ENCODE results near the gene KCNC2. TPM values are rescaled to one million over a fixed set of nuclear protein-coding genes. Genes with fewer than 3 reads are reported as not detected.

The KCNC2 gene
- total RNA-seq, 1 experiment from 2014 or later: not detected

DNA sequence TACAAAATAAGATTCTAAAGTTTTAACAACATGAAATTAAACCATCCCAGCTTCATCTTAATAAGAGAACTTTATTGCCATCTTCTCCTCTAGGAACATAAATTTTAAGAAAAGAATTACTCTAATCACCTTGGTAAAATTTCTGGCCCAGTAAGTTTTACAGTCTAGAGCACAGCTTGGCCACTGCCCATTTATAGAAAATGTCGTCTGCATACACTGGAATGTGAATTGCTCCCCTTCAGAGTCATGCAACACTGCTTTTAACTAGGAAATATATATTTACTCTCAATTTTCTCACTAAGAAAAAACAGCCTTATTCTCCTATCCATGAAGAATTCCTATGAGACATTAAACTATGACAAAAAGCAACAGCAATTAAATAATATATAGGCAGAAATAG, 48.2 kb downstream of the KCNC2 start:
- BruUV-seq (replicated peaks): no TSS peak
- DNase-seq (ENCODE audit: low read depth, low spot score): no peak
- Histone ChIP-seq H3K4me3 (ENCODE audit: low read depth in 2 of 2, low read length in 2 of 2) (no peak overlapping the region), H3K27ac (ENCODE audit: low read length) (no peak overlapping the region), H3K9me3 (ENCODE audit: control insufficient read depth, insufficient read depth, low read depth, low read length) (no peaks in the 10 kb centered on the region), H3K4me1 (ENCODE audit: control insufficient read depth, insufficient read depth, low read length) (no peaks in the 10 kb centered on the region), H3K27me3 (ENCODE audit: control insufficient read depth, insufficient read depth, low read length) (no peaks in the 10 kb centered on the region), H3K36me3 (ENCODE audit: control insufficient read depth, insufficient read depth, low read length) (no peaks in the 10 kb centered on the region)
- TF ChIP-seq, protein P1, sequence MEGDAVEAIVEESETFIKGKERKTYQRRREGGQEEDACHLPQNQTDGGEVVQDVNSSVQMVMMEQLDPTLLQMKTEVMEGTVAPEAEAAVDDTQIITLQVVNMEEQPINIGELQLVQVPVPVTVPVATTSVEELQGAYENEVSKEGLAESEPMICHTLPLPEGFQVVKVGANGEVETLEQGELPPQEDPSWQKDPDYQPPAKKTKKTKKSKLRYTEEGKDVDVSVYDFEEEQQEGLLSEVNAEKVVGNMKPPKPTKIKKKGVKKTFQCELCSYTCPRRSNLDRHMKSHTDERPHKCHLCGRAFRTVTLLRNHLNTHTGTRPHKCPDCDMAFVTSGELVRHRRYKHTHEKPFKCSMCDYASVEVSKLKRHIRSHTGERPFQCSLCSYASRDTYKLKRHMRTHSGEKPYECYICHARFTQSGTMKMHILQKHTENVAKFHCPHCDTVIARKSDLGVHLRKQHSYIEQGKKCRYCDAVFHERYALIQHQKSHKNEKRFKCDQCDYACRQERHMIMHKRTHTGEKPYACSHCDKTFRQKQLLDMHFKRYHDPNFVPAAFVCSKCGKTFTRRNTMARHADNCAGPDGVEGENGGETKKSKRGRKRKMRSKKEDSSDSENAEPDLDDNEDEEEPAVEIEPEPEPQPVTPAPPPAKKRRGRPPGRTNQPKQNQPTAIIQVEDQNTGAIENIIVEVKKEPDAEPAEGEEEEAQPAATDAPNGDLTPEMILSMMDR (IDR thresholded peaks at IDR 0.05): no peak
- TF ChIP-seq SIN3A (IDR thresholded peaks at IDR 0.05; ENCODE audit: borderline replicate concordance, insufficient read depth, low read depth, low read length): no peak
- in situ Hi-C loops (cut with HindIII; ENCODE audit: low pct_unique_long_range_greater_than_20kb, low sequenced_read_pairs): no loop called here
- ChIA-PET CTCF (no interaction called here), POLR2A (no interaction called here)
- no peak for ATAC-seq
- intact Hi-C loops (cut with micrococcal nuclease; ENCODE audit: unreplicated experiment): no loop called here

DNA sequence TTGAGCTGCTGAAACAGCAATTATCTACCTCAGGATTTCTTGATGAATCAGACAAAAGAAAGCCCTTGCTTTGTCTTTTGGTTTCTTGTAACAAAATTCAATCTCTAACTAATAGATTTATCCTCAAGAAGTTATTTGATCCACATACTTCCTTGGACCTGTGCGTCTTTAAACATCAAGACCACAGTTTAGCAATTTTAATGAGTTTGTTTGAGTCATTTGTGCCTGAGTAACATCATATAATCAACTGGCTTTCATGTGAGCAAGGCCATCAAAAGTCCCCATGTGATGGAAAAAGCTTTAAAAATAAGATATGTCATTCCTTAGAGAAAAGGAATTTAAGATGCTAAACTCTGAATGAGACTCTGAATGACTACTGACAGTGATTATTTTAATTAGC, 52.3 kb downstream of the KCNC2 start:
- intact Hi-C loops (cut with micrococcal nuclease; ENCODE audit: unreplicated experiment): no loop called here
- Histone ChIP-seq H3K27me3 (ENCODE audit: control insufficient read depth, insufficient read depth, low read length) (no peaks in the 10 kb centered on the region), H3K9me3 (ENCODE audit: control insufficient read depth, insufficient read depth, low read depth, low read length) (no peaks in the 10 kb centered on the region), H3K36me3 (ENCODE audit: control insufficient read depth, insufficient read depth, low read length) (no peaks in the 10 kb centered on the region), H3K27ac (ENCODE audit: low read length) (no peak overlapping the region), H3K4me3 (ENCODE audit: low read depth in 2 of 2, low read length in 2 of 2) (no peak overlapping the region), H3K4me1 (ENCODE audit: control insufficient read depth, insufficient read depth, low read length) (no peaks in the 10 kb centered on the region)
- in situ Hi-C loops (cut with HindIII; ENCODE audit: low pct_unique_long_range_greater_than_20kb, low sequenced_read_pairs): no loop called here
- ChIA-PET POLR2A (no interaction called here), CTCF (no interaction called here)
- DNase-seq (ENCODE audit: low read depth, low spot score) (no peak), ATAC-seq (no peak)
- TF ChIP-seq SIN3A (IDR thresholded peaks at IDR 0.05; ENCODE audit: borderline replicate concordance, insufficient read depth, low read depth, low read length): no peak
- TF ChIP-seq, protein P2, sequence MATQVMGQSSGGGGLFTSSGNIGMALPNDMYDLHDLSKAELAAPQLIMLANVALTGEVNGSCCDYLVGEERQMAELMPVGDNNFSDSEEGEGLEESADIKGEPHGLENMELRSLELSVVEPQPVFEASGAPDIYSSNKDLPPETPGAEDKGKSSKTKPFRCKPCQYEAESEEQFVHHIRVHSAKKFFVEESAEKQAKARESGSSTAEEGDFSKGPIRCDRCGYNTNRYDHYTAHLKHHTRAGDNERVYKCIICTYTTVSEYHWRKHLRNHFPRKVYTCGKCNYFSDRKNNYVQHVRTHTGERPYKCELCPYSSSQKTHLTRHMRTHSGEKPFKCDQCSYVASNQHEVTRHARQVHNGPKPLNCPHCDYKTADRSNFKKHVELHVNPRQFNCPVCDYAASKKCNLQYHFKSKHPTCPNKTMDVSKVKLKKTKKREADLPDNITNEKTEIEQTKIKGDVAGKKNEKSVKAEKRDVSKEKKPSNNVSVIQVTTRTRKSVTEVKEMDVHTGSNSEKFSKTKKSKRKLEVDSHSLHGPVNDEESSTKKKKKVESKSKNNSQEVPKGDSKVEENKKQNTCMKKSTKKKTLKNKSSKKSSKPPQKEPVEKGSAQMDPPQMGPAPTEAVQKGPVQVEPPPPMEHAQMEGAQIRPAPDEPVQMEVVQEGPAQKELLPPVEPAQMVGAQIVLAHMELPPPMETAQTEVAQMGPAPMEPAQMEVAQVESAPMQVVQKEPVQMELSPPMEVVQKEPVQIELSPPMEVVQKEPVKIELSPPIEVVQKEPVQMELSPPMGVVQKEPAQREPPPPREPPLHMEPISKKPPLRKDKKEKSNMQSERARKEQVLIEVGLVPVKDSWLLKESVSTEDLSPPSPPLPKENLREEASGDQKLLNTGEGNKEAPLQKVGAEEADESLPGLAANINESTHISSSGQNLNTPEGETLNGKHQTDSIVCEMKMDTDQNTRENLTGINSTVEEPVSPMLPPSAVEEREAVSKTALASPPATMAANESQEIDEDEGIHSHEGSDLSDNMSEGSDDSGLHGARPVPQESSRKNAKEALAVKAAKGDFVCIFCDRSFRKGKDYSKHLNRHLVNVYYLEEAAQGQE (IDR thresholded peaks at IDR 0.05; ENCODE audit: insufficient read depth in 1 of 2, low read depth in 2 of 2, low read length in 1 of 2): no peak
- no peak for TF ChIP-seq TCF7L2 (IDR thresholded peaks at IDR 0.05; ENCODE audit: low read depth, low read length)
- no peak for TF ChIP-seq POLR2AphosphoS5 (IDR thresholded peaks at IDR 0.05; ENCODE audit: low read depth, low read length)
- TF ChIP-seq, protein P1 (IDR thresholded peaks at IDR 0.05): no peak
- BruUV-seq (replicated peaks): no TSS peak

DNA sequence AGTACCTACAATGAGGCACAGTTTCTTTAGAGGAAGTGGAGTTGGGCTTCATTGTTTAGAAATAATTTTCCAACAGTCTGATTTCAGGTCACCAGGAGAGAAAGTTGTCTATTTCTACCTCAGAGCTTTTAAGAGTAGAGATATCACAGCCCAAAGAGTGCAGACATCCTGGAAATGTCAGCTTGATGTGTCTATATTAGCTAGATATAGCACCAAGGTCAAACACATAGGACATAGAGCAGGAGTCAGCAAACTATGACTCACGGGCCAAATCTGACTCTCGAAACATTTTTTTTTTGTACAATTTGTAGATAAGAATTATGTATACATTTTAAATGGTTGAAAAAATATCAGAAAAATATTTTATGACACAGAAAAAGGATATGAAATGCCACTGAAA, 53.7 kb downstream of the KCNC2 start:
- intact Hi-C loops (cut with micrococcal nuclease; ENCODE audit: unreplicated experiment) (no loop called here), in situ Hi-C loops (cut with HindIII; ENCODE audit: low pct_unique_long_range_greater_than_20kb, low sequenced_read_pairs) (no loop called here)
- CTCF ChIA-PET: no interaction called here
- Histone ChIP-seq H3K9me3 (ENCODE audit: control insufficient read depth, insufficient read depth, low read depth, low read length) (no peaks in the 10 kb centered on the region), H3K27me3 (ENCODE audit: control insufficient read depth, insufficient read depth, low read length) (no peaks in the 10 kb centered on the region), H3K27ac (ENCODE audit: low read length) (no peak overlapping the region), H3K36me3 (ENCODE audit: control insufficient read depth, insufficient read depth, low read length) (no peaks in the 10 kb centered on the region), H3K4me3 (ENCODE audit: low read depth in 2 of 2, low read length in 2 of 2) (no peak overlapping the region), H3K4me1 (ENCODE audit: control insufficient read depth, insufficient read depth, low read length) (no peaks in the 10 kb centered on the region)
- no TSS peak for BruUV-seq (replicated peaks)
- POLR2A ChIA-PET: no interaction called here
- TF ChIP-seq, protein P1 (IDR thresholded peaks at IDR 0.05): no peak
- no peak for TF ChIP-seq TCF7L2 (IDR thresholded peaks at IDR 0.05; ENCODE audit: low read depth, low read length)
- TF ChIP-seq SIN3A (IDR thresholded peaks at IDR 0.05; ENCODE audit: borderline replicate concordance, insufficient read depth, low read depth, low read length): no peak
- TF ChIP-seq, protein P2 (IDR thresholded peaks at IDR 0.05; ENCODE audit: insufficient read depth in 1 of 2, low read depth in 2 of 2, low read length in 1 of 2): no peak
- TF ChIP-seq POLR2AphosphoS5 (IDR thresholded peaks at IDR 0.05; ENCODE audit: low read depth, low read length): no peak
- no peak for ATAC-seq
- no peak for DNase-seq (ENCODE audit: low read depth, low spot score)
